Measurements from ENCODE around the gene ACSL3.

The ACSL3 gene

DNA sequence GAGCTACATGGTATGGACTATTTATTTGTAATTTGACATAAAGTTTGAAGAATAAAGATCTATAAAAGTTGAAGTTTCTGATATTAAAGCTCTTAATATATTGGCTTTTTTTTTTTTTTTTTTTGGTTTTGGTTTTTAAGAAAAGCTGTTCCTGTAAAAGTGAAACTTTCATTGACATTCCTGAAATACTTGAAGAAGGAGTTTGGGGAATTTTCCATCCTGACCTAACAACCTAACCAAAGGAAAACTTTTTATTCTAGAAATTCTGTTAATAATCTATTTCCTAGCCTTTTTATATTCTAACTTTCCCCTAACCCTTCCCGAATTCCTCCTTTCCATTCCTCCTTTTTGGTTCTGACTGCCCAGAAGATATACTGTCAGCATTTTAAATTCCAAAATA is 83.7 kb downstream of the ACSL3 start:
- DNase-seq: no peak

DNA sequence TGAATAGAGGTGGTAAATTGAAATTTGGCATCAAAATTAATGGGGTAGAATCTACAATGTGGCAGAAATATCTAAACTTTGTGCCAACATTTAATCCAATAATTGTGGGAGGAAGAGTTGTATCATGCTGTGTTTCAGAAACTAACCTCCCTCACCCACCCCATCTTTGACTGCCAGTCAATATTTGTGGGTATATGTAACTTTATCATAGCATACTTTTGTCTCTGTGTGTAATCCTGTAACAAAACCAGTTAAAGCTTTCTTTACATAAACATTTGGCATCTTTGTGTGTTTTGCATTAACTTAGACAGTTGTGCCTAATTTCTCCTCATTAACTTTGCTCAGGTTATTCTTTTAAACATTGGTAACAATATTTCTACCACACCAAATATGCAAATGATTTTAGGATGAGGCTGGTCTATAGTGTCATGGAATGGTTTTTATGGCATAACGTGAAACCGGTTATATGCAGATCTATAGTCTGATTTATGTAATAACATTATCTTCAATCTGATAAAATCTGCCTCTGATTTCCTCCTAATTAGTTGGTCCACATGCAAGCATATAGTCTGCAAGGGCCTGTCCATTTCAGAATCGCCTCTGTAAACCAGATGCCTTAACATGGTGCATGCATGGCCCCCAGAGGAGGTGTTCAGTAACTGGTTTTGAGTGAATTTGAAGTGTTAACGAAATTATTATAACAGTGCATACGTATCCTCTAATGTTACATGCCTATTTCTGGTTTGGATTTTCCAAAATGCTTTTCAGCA is 84.3 kb downstream of the ACSL3 start:
- DNase-seq: no peak

DNA sequence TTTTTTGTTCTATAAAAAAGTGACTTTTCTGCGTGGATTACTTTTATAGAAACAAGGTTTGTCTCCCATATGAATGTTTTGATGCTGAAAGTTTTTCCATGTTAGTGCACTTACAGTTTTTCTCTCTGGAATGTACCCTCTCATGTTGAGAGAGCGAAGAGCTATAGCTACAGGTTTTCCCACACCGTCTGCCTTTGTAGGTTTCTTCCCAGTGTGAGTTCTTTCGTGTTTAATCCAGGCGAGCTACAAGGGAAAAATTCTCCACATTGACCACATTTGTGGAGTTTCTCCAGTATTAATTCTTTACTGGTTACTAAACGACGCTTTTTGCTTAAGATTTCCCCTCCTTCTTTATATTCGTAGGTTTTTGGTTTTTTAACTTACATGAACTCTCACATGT is 85.1 kb downstream of the ACSL3 start:
- DNase-seq: no peak

DNA sequence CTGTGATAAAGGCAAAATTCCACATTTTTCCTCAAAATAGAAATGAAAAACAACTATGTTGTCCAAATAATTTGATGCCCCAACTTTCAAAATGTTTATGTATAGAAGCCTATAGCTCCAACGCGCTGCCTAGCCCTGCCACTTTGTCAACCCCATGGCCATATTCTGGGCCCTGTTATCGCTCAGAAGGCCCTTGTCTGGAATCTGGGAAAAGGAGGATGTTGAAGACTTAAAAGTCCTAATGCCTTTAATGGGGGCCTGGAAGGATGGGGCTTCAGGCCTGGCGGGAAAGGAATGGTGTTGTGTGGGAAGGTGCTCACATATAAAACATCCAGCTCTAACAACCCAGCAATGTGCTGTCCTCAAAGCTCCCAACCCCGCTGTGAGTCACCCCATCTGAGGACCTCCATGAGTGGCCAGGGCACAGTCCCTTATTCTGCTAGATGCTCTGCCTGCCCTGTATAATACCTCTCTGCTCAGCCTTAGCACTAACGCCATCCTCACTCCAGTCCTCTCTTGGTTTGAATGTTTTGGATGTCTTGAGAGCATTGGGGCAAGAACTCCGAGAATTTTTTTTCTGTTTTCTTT is 86.0 kb downstream of the ACSL3 start:
- DNase-seq: no peak

DNA sequence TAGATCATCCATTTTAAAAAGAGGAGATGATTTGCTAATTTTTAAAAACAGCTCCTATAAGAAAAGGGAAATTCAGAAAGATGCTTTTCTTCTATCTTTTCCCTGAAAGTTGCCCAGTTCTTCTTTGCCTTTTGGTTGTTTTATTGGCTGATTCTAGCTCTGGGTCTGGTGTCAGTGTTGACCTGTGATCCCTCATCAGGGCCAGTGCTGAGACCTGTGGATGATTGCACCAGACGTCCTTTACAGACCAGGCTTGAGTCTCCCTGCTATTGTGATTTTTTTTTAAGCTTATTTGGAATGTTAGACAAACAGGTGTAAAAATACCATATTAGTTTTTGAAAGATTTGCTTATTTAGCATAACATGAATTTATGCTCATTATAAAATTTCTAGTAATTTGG is 88.2 kb downstream of the ACSL3 start:
- no peak for DNase-seq

DNA sequence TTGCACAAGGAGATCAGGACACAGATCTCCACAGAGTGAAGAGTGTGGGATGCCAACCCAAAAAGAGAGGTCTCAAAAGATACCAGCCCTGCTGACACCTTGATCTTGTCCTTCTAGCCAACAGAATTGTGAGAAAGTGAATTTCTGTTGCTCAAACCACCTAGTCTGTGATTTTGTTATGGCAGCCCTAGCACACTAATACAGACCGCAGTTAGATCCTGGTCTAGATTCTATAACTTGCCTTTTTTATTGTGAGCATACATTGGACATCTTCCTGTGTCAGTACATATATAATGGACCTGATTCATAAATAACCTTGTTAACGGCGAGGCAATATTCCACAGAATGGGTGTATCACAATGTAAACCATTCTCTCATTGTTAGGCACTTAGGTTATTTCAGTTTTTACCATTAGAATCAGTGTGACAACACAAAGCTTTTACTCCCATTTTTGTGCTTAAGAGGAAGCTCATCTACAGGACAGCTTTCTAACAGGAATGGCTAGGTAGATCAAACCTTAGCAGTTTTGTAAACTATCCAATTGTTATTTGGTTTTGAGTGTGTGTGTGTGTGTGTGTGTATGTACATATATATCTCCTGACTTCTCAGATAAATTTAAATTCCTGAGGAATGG is 89.0 kb downstream of the ACSL3 start:
- no peak for DNase-seq

DNA sequence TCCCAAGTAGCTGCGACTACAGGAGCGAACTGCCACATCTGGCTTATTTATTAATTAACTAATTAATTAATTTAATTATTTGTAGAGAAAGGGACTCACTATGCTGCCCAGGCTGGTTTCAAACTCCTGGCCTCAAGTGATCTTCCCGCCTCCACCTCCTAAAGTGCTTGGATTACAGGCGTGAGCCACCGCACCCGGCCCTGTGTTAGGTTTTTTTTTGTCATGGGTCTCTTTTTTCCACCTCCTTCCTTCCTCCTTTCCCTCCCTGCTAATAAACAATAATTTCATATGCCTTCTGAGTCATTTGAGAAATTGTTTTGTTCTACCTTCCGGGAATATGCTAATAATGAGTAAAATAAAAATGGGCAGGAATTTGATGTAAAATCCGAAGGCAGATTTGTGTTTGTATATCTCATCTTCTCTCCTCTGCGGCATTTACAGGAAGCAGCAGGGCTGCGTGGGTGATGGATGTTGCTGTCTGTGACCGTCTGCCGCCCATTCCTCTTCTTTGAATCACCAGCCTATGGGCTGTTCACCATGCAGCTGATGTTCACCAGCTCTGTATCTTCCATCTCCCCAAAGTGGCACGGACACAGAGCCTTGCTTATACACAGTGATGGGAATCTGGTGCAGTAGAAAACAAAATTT is 89.9 kb downstream of the ACSL3 start:
- DNase-seq: no peak

DNA sequence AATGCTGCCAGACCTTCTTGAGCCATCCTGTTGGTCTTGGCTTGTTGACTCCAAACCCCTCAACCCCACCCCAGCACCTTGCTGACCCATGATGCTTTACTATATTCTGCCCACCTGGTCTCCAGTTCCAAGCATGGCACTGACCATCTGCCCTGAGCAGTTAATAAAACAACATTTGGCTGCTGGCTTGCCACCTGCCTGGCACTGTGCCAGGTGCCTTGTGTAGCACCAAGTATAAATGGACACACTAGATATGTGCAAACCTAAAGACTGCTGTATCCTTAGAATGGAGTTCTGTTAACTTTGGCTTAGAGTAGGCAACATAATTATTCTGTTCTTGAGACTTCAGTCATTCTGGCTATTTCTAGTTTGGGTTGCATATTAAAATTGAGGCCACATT is 91.4 kb downstream of the ACSL3 start:
- DNase-seq: peak; percentile 70

DNA sequence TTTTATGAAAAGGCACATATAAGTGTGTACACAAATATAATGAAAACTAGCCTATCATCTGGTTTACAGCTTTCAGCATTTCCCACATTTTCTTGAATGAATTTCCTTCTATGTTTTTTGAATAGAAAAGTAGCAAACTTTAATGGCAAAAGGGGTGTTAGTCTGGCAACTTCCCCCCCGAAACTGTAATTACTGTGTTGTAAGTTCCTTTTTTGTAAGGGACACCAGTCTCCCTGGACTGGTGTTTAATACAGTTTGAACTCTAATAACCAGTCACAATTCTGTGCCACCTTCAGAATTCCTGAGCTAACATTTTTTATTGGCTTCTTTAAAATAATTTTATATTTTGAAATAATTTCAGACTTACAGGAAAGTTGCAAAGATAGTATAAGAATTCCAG is 94.2 kb downstream of the ACSL3 start:
- no peak for DNase-seq

DNA sequence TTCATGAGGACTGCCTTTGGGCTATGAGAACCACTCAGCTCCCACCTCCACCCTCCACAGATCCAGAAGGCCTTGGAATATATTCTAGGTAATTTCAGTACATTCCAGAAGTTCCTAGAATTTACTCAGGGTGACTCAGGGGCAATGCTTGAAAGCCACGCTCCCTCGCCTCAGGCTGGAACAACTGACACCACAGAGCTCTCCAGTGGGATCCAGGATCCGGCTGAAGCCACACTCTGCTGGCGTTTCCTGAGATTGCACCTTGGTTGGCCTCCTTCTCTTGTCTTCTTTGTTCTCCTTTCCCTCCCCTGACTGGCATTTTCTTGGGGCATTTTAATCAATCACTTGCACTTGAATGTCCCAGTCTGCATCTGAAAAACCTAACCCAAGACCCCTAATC is 98.5 kb downstream of the ACSL3 start:
- no peak for DNase-seq

DNA sequence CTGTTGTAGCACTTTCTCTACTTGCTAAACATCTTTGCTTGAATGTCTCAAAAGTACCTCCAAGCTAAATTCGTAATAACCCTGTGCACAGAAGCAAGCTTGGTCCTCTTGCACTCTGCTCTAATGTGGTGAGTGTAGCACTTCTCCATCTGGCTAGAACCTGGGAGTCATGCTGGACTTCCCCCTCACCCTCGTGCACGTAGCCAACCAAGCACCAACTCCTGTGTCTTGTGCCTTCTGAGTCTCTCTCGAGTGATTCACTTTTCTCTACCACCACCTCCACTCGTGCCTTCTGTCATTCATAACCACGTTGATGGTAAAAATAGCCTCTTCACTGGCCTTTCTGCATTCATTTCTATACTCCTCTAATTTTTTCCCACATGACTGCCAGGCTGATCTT is 99.3 kb downstream of the ACSL3 start:
- no peak for DNase-seq

DNA sequence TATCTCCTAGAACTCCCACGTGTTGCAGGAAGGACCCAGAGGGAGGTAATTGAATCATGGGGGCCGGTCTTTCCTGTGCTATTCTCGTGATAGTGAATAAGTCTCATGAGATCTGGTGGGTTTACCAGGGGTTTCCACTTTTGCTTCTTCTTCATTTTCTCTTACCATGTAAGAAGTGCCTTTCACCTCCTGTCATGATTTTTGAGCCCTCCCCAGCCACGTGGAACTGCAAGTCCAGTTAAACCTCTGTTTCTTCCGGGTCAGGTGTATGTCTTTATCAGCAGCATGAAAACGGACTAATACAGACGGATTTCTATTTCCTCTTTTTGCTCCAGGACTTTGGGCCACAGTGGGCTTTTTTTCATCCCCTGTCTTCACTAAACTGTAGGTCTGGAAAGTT is 102.8 kb downstream of the ACSL3 start:
- DNase-seq: no peak

DNA sequence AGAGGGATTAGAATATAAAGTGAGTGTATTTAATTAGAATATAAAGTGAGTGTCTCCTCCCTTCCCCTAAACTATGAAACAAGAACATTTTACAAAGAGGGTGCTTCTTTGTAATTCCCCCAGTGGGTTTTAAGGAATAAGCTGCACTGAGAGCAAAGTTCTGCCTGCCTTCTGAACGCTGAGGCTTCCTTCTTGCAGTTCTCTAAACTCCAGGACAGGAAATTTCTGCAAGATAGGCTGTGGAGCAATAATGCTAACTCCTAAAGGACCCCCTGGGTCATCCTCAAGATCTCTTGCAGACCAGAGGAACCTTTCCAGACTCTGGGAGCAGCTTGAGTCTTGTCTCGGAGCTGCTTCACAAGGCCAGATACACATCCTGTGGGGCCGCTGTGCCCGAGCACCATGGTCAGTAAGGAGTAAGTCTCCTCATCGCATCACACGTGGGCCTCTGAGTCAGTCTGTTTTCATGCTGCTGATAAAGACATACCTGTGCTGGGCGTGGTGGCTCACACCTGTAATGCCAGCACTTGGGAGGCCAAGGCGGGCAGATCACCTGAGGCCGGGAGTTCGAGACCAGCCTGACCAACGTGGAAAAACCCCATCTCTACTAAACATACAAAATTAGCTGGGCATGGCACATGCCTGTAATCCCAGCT is 103.7 kb downstream of the ACSL3 start:
- DNase-seq: no peak

DNA sequence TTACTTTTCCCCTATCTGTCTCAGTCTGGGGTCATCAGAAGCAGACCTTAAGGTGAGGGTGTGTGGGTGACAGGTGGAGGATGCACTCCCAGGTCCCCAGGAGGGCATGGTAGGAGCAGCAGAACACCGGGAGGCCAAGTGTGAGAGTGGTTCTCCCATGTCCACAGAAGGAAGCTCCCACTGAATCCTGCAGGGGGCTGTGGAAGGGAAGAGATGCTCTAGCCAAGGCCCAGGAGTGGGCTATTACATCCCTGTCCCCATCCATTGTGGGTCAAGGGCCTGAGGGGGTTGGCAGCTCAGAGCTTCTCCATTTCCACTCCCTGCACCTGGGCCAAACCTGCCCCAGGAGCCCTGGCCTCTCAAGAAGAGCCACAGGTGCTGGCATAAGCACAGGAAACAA is 104.7 kb downstream of the ACSL3 start:
- no peak for DNase-seq

DNA sequence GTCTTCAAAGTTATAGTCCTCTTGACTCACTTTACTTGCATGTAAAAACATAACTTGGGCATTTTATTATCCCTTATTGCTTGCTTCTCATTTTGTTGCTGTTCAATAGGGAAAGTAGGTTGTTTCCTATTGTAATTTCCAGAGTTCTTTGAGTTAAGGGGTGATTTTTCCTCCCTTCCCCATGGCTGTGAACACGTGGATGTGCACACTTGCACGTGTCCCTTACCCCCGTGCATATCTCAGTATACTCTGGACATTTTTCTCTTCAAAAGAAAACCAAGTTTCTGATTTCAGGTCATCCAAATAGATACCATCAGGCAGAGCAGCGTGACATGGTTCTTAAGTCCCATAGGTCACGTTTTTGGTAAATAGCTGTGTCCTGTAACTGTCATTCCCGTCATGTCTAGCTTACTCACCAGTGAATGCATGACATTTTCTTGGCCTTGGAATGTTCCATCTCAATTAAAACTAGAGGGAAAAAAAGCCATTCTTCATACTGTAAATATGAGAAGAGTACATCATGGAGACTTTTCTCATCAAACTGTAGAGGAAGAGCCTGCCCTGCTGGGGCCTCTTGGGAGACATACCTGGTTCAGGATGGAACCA is 107.8 kb downstream of the ACSL3 start:
- no peak for DNase-seq

DNA sequence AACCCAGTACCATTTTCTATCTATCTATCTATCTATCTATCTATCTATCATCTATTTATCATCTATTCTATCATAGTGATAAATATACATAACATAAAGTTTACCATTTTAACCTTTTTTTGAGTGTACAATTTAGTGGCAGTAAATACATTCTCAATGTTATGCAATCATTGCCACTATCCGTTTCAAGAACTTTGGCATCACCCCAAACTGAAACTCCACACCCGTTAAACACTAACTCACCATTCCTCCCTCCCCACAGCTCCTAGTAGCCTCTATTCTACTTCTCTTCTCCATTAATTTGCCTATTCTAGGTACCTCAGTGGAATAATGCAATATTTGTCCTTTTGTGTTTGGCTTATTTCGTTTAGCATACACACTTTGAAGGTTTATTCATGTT is 108.7 kb downstream of the ACSL3 start:
- DNase-seq: no peak

DNA sequence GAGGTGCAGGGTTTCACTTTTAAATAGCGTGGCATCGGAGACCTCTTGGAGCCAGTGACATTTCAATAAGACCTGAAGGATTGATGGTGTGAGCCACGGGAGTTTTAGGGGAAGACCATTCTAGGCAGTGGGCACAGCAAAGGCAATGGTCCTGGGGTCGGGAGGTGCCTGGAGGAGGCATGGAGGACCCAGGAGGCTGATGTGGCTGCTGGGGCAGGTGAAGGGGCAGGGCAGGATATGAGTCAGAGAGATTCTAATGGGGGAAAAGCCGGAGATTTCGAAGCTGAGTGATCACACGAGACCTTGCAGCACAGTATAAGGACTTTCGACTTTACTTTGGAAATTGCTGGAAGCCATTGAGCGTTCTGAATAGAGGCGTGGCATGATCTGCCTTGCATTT is 111.6 kb downstream of the ACSL3 start:
- no peak for DNase-seq

DNA sequence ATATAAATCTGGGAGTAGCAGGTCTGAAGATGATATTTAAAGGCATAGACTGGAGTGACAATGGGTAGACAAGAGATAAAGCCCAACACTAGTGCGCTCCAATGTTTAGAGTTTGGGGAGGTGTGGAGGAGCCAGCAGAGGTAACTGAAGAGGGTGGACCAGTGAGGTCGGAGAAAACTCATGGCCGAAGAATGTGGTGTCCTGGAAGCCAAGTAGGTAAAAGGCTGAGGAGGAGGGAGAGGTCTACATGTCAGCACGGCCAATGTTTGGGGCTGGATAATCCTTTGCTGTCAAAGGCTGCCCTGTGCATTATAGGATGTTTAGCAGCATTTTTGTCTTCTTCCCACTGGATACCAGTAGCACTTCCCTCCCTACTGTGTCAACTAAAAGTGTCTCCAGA is 112.4 kb downstream of the ACSL3 start:
- no peak for DNase-seq

DNA sequence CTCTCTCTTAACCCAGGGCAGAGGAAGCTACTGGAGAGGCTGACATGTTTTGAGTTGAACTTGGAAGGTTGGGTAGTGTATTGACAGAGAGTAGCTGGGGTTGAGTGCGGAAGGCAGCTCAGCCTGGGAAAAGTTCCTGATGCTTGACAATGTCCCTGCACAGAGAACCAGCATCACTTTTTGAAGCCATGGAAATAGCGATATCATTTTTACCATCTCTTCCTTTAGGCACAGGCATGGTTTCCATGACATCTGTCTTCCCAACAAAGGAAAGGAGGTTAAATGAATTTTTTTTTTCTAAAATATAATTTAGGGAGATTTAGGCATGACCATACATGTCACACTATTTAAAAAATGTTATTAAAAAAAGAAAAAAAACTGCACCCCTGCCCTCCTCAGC is 112.9 kb downstream of the ACSL3 start:
- no peak for DNase-seq

DNA sequence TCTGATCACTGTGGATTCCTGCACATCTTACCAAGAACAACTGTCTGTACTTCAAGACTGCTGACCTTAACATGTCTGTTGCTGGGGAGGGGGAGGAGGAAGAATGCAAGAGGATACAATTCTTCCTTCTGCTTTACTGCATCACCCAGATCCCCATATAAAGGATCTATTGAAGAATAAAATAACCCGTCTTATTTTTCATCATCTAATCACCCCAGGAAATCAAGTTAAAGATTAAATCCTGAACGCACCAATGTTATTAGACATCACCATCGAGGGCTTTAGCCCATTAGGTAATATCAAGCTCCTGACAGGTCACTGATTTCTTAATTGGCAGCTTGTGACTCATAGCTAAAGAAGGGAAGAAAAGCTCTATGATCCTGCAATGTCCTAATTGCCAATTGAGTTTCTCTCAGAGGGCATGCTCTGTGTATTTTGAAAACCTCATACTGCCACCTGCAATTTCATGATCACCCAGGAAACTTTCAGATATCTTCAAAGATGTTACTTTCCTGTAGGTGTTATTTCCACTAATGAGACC is 115.8 kb downstream of the ACSL3 start:
- DNase-seq: no peak

DNA sequence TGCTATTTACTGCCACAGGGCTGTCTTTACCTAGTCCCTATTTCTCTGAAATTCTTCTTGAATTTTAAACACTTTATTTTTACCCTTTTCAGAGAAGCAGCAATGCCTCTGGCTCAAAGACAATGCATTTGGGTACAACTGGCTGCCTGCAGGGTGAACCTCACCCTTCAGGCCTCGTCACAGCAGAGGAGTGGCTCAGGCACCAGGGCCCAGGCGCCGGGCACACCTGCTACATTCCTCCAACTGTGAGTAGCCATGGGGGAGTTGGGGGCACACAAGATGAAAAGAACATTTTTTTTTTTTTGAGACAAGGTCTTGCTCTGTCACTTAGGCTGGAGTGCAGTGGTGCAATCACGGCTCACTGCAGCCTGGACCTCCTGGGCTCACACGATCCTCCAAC is 116.3 kb downstream of the ACSL3 start:
- no peak for DNase-seq

DNA sequence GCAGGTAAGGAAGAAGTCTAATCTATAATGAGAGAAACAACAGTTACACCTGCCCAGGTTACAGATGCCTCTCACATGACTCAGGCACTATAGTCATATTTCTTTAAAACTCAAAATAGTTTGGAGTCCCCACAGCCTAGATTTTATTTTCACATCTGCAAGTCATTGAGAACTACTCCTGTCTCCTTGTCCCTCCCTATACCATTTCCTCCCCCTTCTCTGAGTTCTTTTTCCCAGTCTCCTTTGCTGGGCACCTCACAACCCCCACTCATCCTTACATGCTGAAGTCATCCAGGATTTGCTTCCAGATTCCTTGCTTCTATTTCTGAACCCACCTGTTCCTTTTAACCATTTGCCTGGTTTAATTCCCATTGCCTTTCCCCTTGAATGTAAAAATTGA is 118.0 kb downstream of the ACSL3 start:
- DNase-seq: no peak

DNA sequence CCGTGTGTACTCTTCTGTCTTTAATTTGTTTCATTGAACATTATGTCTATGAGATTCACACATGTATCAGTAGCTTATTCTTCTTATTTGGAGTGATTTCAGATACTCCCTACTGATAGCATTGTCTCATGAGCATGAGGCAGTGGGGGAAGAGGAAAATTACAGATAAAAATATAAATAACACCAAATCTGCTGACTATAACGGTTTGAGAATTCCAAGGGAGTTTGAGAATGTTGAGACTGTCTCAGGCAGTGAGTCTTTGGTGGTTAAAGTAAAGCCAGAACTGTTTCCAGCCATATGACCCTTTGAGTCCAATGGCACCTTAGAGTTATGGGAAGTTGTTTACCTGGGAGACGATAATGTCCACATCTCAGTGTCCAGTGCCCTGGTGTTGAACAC is 118.6 kb downstream of the ACSL3 start:
- no peak for DNase-seq

Data from RPMI8226 (cell line).